ENCODE results near the gene NAALADL2. TPM values are rescaled to one million over a fixed set of nuclear protein-coding genes. Genes with fewer than 3 reads are reported as not detected.
"Not testable (repeated sequence)": the region's sequence is repeated elsewhere in the genome, so short reads cannot be mapped to it uniquely, and the experiment has no call there.

Gene NAALADL2
- total RNA-seq, 1 donor from 2014 or later, result 10.6 TPM

DNA sequence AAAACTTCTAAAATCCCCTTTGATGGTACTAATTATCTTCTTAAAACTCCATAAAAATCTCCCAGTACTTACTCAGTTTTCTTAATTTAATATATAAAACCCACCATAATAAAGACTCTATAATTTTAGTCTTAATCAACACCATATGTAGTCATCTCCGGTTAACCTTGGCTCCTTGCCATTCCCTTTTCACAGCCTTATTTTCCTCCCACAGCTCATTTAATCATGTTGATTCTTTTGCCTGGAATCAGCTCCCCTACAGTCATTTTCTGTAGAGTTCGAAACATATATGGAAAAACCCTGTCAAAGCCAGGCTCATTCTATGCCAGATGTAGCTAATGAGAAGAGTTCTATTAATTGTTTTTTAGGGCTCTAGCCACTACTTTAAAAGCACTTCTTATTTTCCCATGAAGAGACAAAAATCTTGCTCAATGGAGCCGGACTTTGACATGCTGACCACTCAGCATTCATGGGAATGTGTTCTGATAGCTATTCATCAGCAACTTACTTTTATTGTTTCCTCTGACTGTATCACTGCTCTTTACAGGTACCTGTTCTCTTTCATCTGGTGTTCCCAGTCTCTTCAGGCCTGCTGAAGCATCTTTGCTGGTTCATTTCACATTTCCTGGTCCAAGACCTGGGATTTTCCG is 573.4 kb downstream of the NAALADL2 start:
- no peak for DNase-seq

DNA sequence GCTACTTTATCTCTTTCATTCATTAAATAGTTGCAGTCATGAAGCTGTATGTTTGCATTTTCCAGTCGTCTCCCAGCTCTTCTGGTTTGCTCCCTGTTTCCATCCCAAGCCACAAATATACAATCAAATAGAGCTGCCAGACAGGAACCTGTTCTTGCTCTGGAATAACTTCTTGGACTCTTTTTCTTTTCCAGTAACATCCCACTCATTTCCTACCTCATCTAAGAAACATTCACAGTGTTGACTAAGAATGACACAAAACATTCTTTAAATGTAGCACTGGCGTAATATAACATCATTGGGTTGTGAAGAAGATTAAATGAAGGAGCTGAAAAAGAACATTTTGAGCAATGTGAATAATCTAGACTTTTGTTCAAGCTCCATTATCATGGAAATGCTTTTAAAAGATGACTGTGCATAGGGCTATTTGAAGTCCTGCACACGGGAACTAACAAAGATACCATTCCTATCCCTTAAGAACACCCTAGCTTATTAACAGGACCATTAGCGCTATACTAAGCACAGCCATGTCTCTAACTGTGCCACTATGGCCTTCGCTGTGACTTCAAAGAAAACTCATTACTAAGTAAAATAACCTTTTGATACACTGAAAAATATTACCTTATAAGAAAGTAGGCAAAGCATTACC is 574.0 kb downstream of the NAALADL2 start:
- no peak for DNase-seq

- no peak for DNase-seq
Observed at GRCh38 chr3:175434561-175434960, 575.4 kb downstream of the NAALADL2 start.

GRCh38 chr3:175443682-175444081 is 584.5 kb downstream of the NAALADL2 start:
- DNase-seq, result no peak

- DNase-seq, result no peak
Observed at GRCh38 chr3:175445741-175446140, 586.6 kb downstream of the NAALADL2 start.

DNA sequence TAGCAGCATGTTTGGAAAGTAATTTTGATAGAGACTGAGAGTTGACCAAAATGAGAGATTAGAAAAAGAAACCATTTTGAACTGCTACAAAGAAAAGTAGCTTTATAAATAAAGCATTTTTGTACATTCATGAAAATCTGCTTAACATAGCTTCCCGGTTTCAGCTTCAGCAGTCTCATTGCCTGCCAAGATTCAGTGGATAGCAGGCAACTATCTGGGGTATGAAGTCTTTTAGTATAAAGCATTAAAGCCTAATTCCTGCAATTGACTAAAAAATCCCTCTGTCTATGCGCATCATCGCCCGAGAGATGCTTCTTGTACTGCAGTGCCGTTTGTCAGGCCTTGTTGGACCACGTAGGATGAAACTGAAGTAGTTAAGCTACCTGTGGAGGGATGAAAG is 588.4 kb downstream of the NAALADL2 start:
- no peak for DNase-seq

GRCh38 chr3:175453361-175453760 is 594.2 kb downstream of the NAALADL2 start:
- no peak for DNase-seq

DNA sequence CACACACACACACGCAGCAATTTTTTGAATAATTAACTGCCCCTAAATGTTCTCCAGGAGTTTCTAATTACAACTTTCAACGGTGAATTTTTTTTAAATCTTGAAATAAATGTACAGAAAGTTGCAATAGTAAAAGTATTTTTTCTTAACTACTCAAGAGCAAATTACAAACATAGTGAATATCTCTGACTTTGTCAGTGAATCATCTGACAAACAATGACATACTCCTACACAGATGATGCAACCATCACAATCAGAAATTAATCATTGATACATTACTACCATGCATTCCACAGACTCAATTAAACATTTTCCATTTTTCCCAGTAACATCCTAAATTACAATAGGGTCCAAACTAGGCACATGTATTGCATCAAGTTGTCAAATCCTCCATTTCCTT is 597.3 kb downstream of the NAALADL2 start:
- no peak for DNase-seq

DNA sequence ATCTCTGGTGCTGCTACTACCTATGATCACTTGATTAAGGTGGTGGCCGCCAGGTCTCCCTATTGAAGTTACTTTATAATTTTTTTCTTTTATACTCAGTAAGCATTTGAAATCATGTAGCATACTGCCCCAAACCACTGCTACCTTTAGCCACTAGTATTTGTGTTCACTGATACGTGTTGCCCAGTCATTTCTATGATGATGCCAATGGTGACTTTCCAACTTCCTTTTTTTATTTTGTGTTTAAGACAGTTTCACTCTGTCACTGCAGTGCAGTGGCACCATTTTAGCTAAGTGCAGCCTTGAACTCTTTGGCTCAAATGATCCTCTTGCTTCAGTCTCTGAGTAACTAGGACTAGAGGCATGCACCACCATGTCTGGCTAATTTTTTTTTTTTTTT is 598.2 kb downstream of the NAALADL2 start:
- DNase-seq, result no peak

DNA sequence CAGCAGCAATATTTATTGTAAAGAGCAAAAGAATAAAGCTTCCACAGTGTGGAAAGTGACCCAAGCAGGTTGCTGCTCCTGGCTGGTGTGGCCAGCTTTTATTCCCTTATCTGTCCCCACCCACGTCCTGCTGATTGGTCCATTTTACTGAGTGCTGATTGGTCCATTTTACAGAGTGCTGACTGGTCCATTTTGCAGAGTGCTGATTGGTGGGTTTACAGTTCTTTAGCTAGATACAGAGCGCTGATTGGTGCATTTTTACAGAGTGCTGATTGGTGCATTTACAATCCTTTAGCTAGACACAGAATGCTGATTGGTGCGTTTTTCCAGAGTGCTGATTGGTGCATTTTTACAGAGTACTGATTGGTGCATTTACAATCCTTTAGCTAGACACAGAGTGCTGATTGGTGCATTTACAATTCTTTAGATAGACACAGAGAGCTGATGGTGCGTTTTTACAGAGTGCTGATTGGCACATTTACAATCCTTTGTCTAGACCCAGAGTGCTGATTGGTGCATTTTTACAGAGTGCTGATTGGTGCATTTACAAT is 601.8 kb downstream of the NAALADL2 start:
- not testable (repeated sequence) for DNase-seq

DNA sequence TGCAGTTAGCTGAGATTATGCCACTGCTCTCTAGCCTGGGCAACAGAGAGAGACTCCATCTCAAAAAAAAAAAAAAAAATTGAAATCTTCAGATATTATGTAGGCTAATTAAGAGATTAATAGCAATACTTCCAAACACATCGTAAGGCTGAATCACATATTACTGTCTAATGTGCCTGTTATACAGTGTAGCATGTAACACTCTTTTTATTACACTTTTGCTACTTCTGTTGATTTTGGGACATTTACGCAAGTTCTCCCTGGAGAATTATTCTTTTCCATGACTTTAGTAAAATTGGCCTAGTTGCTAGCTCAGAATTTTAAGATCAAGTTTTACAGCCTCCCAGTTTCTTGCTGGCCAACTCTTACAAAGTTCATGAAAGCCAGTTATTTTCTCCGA is 605.2 kb downstream of the NAALADL2 start:
- no peak for DNase-seq

GRCh38 chr3:175469124-175469523 is 610.0 kb downstream of the NAALADL2 start:
- no peak for DNase-seq

GRCh38 chr3:175475765-175476164 is 616.6 kb downstream of the NAALADL2 start:
- no peak for DNase-seq

DNA sequence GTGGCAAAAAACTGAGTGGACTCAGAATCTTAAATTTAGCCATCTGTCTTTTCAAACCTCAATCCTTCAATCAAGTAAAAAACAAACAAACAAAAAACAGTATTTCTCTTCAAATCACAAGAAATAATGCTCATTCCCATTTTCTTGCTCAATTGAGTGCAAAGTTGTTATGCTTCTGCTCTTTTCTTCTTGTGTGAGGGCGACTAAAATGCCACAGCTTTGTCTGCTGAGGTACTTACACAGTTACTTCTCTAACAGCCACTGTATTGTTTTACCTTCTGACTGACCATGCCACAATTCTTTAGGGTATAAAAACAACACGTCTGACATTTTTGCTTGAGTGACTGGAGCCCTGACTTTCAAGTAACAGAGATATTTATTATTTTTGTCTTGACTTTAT is 617.4 kb downstream of the NAALADL2 start:
- no peak for DNase-seq

GRCh38 chr3:175477651-175478224 is 618.6 kb downstream of the NAALADL2 start:
- no peak for DNase-seq

DNA sequence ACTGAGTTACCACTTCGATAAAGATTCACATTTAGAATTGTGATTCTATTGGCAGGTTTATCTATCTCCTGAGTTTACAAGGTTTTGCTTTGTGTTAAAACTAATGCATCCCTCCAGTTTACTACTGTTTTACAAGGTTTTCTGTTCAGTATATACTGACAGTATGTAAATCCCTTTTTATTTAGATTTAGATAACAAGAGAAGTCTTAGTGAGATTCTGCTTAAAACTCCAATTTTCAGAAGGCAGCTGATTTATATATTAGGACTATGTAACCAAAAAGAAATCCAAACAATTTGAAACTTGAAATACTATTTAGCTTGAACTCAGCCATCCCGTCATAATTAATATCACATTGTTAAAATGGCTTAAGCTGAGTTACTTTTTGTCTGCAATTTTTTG is 619.2 kb downstream of the NAALADL2 start:
- DNase-seq, result no peak

GRCh38 chr3:175479175-175479574 is 620.0 kb downstream of the NAALADL2 start:
- DNase-seq, result no peak

DNA sequence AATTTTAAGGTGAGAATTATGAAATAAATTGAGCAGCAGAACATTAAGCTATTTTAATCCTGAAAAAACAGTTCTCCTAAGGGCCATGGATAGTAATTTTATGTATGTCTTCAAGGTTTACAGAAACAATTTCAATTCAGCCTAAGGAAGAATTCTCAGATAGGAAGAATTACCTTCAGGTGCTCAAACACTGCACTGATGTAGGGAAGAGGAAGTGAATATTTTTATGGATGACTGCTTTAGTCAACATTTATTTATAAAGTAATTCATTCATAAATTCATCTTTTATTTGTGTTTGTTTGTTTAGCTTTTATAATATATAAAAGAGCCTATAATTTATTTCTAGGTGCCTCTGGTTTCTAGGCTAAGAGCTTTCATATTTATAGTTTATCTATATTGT is 620.7 kb downstream of the NAALADL2 start:
- DNase-seq, result no peak

GRCh38 chr3:175484666-175485065 is 625.5 kb downstream of the NAALADL2 start:
- DNase-seq, result no peak

GRCh38 chr3:175485436-175485835 is 626.3 kb downstream of the NAALADL2 start:
- no peak for DNase-seq

DNA sequence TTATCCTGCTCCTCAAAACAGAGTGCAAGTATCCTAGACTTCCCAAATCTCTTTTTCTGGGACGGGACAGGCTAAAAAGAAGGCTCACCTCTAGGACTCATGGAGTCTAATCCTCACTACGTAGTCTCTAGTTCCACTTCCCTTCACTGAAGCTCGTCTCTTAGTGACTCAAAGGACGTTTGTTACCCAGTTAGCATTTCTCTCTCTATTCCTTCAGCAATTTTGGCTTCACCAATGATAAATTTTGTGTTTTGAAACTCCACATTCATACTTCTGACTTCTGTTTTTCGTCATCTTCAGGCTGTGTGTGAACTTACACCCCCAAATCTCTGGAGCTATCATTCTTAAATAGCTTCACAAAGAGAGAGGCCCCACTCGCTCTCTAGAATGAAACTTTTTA is 627.1 kb downstream of the NAALADL2 start:
- DNase-seq, result no peak

GRCh38 chr3:175489406-175489805 is 630.3 kb downstream of the NAALADL2 start:
- DNase-seq, result no peak

GRCh38 chr3:175493301-175493700 is 634.2 kb downstream of the NAALADL2 start:
- no peak for DNase-seq

GRCh38 chr3:175495331-175495730 is 636.2 kb downstream of the NAALADL2 start:
- no peak for DNase-seq
